Mesenteric fat pad (tissue), 1 donor: ENCODE measurements around the gene UST. TPM values are rescaled to one million over a fixed set of nuclear protein-coding genes. Genes with fewer than 3 reads are reported as not detected.

Experiments
- DNase-seq: peaks from one replicate; pipeline ENCODE4 v3.0.0-alpha.2; 2020; ENCODE audit warnings: low spot score
- long read RNA-seq: library from polyadenylated mRNA; unstranded; transcript quantifications from one replicate; pipeline ENCODE4 v2.0.0, GENCODE V29; 2020
- total RNA-seq: library from RNA; stranded (reverse); fragmentation: NEBNext Ultra II Directional; extraction: Animal tissue kit (Norgen Biotek cat#: 25700); gene quantifications from one replicate; pipeline ENCODE4 v1.2.1, GENCODE V29; 2021
- donor health status: DM: yes; HTN: yes; CAD: no.

UST gene, protein sequence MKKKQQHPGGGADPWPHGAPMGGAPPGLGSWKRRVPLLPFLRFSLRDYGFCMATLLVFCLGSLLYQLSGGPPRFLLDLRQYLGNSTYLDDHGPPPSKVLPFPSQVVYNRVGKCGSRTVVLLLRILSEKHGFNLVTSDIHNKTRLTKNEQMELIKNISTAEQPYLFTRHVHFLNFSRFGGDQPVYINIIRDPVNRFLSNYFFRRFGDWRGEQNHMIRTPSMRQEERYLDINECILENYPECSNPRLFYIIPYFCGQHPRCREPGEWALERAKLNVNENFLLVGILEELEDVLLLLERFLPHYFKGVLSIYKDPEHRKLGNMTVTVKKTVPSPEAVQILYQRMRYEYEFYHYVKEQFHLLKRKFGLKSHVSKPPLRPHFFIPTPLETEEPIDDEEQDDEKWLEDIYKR
- 5.2 TPM for total RNA-seq
- long read RNA-seq, partial matches to known transcripts = 2 of 11 reads
- long read RNA-seq, other reads (novel, unspliced or antisense) = 9 of 11 reads

DNA sequence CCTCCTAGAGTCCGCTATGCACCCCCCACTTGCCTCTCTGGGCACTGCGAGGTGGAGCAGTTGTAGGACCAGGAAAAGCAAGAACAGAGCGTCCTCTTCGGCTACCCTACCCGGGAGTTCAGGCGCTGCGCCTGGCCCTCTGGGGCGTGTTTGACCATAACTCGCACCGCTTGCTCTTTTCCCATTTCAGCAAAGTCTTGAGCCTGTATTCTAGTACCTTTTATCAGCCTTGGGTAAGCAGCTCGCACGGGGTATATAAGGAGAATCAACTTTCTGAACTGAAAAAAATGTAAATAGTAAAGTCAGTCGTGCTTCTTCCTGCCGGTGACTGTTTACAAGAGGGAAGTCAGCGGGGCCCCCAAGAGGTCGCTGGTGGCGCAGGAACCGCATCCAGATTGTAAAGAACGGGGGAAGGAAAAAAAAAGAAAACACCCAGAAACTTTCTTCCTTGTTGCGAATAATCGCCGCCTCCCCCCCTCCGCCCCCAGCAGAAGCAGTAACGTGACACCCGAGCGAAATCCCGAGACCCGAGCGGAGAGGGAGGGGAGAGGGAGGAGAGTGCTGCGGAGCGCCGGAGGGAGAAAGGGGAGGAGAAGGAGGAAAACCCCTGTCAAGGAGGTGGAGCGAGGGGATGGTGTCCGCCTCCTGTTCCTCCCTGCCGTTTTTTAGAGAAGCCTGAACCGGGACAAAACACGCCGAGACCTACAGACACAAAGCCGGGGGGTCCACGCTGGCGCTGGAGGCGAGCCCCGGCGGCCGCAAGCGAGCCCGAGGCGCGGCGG, at the start of gene UST:
Gene UST, plus strand, starts transcription at position 668 of the 782 bp plus-strand sequence. CDS start 401 bp downstream, outside the sequence.
- no peak for DNase-seq

DNA sequence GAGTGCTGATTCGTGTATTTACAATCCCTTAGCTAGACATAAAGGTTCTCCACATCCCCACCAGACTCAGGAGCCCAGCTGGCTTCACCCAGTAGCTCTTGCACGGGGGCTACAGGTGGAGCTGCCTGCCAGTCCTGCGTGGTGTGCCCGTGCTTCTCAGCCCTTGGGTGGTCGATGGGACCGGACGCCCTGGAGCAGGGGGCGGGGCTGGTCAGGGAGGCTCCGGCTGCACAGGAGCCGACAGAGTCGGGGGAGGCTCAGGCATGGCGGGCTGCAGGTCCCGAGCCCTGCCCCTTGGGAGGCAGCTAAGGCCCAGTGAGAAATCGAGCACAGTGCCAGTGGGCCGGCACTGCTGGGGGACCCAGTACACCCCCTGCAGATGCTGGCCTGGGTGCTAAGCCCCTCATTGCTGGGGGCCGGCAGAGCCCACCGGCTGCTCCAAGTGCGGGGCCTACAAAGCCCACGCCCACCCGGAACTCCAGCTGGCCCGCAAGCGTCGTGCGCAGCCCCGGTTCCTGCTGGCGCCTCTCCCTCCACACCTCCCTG, 48.9 kb upstream of the UST start:
- DNase-seq = no peak

DNA sequence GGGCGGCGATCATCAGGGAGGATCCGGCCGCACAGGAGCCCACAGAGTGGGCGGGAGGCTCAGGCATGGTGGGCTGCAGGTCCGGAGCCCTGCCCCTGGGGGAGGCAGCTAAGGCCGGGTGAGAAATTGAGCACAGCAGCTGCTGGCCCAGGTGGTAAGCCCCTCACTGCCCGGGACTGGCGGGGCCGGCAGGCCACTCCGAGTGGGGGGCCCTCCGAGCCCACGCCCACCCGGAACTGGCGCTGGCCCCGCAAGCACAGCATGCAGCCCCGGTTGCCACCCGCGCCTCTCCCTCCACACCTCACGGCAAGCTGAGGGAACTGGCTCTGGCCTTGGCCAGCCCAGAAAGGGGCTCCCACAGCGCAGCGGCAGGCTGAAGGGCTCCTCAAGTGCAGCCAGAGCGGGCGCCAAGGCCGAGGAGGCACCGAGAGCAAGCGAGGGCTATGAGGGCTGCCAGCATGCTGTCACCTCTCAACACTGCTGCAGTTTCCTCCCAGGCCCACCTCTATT, 48.1 kb upstream of the UST start:
- no peak for DNase-seq

DNA sequence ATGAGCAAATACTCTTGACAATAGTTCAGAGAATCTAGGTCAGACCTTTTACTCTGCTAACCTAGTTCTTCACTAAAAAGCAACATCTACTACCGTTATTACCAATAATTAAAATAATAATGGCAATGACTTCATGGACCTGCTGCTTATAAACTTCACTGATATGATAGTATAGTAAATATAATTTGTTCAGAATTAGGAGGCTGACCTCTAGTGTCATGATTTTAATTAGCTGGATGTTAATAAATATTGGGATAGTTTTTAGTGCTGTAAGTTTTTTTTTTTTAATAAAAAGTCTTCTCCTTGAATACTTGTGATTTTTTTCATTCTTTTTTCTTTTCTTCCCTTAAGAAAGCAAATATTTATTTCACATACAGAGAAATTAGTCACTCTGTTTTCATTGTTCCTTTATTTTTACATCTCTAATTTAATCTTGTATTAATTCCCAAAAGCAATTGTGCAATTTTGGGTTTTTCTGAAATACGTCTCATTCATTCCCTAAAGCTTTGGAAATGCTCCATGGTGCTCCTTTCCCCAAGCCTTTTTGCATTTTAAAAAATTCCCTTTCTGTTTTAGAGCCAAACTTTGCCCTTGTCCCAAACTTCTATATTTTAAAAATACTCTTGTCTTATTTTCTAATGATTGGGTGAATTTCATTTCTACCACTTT, 46.6 kb upstream of the UST start:
- no peak for DNase-seq

- DNase-seq = no peak
Measured at GRCh38 chr6:148700741-148701311, 46.0 kb upstream of the UST start.

GRCh38 chr6:148701375-148701774, 45.5 kb upstream of the UST start:
- no peak for DNase-seq

DNA sequence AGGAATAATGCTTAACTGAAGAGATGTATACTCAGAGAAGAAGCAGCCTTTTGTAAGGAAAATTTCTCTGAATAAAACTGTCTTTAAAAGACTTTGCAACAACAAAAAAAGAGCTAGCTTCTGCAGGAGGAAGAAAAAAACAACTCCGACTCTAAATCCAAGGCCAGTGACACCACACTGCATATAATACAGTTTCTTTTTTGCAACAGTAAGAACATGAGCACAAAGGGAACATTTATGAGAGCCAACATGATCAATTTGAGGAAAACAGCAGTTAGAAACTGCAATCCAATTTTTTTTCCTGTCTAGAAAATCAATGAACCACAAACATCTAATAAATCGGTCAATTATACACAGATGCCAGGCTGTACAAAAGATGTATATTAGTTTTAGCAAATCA, 42.9 kb upstream of the UST start:
- no peak for DNase-seq

DNA sequence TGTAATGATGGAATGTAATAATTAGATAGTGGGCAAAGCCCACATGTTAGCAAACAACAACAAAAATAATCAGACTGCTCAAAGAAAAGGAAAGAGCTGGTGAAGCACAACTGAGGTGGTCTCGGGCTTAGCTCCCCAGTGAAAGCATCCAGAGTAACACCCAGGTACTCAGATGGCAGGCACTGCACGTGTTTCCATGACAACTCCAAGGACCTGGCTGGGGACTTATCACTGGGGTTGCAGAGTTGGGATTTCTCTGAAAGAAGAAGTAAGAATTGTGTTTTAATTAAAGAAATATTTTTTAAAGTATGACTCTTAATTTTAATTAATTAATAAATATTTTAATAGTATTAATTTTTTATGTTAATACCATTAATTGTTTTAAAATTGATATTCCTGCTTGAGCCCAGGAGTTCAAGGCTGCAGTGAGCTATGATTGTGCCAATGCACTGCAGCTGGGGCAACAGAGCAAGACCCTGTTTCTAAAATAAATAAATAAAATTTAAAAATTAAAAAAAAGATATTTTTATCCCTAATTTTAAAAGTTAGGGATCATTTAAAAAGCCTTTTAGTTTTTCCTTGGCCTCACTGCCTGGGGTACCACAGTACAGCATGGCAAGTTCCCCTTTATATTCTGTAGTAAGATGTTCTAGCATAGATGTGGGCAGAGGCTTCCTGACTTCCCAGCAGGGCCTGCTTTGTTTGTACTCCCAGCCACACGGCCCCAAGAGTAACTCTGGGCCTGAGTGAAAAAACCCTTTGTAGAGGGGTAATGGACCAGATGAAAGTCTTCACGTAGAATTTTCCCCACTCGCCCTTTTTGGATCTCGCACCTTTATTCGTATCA, 42.2 kb upstream of the UST start:
- DNase-seq = no peak

- no peak for DNase-seq
Measured at GRCh38 chr6:148708707-148709106, 38.1 kb upstream of the UST start.

- no peak for DNase-seq
Measured at GRCh38 chr6:148709577-148709976, 37.3 kb upstream of the UST start.

DNA sequence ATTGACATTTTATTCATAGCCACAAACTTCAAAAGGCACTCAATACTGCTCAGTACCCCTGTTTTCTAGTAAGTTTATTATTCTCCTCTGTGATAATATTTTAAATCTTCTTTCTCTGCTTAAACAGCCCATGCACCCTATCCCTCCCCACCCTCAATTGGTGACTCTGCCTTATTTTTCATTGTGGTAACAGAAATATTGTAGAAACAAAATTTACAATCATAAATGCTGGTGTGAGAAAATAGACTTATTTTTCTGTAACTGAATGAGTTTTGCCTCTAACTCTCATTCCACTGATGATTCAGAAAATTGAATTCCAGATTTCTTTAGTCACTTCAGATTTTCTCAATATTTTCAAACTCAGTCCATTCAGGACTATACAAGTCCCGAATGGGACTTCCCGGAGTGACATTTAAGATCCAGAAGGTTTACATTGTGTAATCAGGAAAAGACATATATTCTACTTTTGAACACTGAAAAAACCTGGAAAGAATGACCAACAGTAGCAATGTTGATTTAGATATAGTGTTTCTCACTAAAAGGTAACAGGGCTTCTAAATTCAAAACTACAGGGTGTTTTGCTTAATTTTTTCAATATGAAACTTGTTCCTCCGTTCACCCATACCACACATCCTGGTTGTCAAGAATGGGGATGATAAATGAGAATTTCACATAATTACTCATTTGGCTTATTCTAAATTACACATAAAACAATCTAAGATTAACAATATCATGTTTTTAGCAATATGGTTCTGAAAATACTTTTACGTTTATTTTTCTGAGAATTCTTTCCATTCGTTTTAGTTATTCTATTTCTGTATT, 34.8 kb upstream of the UST start:
- no peak for DNase-seq

GRCh38 chr6:148713033-148713738, 33.6 kb upstream of the UST start:
- DNase-seq = no peak

DNA sequence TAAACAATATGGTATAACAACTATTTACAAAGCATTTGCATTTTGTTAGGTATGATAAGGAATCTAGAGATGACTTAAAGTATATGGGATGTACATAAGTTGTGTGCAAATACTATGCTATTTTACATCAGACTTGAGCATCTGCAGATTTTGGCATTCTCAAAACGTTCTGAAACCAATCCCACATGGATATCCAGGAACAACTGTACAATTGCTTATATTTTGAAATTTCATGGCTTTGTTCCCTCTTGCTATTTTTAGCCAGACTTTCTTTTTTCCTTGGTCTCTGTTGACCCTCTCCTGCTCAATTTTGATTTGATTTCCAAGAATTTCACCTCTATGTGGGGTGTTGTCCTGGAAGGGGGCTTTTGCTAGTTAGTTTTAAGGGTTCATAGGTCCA, 32.9 kb upstream of the UST start:
- DNase-seq = no peak

GRCh38 chr6:148716811-148717210, 30.0 kb upstream of the UST start:
- DNase-seq = no peak

GRCh38 chr6:148720406-148720805, 26.4 kb upstream of the UST start:
- no peak for DNase-seq

DNA sequence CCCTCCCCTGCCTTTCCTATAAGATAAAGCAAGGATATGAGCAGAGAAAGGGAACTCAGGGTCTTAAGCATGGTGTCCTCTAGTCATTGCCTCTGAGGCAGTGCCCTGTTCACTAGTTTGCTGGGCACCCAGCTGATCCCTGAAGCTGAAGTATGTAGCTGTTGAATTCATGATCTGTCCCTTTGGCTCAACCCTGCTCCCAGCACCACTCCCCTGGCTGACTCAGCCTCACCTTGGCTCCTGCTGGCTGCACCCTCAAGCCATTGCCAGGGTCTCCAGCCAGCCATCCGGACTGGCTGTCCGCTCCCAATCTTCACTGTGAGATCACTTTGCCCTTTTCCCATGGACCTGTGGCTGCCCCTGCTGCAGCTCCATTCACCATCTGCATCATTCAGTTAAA, 25.9 kb upstream of the UST start:
- no peak for DNase-seq

DNA sequence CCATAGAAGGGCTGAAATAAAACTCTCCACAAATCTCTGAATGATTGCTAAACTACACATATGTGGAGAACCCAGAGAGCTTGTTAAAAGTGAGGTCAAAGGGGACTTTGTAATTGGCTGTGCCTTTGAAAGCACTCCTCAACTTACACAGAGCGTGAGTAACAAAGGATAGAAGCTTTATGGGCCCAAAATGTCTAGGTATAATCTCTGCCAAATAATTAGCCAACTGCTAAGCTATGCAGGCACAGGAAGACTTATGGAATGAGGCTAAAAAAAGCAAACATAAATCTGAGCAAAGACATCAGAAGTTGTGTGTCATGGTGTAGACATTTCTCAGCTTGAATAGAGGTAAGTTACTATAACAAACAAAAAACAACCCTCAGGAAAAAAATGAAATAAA, 23.3 kb upstream of the UST start:
- DNase-seq = no peak

DNA sequence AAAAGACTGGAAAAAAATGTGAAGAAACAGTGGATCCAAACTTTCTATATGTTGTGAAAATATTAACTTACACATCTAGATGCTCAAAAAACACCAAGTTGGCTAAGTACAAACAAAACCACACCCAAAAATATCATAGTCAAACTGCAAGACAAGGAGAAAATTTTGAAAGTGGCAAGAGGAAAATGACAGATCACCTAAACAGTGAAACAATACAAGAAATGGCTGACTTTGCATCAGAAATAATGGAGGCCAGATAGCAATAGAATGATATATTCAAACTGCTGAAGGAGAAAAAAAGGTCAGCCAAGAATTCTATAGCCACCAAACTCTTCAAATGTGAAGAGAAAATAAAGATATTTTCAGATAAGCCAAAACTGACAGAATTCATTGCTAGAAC, 22.4 kb upstream of the UST start:
- DNase-seq = no peak

DNA sequence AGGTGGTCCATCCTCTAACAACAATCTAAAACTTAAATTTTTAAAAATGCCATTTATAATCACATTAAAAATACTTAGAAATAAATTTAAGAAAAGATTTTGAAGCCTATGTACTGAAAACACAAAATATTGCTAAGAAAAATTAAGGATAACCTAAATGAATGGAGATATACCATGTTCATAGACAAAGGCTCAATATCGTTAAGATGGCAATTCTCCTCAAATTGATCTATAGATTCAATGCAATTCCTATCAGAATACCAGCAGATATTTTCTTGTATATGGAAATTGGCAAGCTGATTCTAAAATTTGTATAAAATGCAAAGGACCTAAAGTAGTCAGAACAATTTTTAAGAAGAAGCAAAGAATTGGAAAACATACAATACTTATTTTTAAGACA, 19.7 kb upstream of the UST start:
- DNase-seq = no peak
